ENCODE results near the gene MIF.

The MIF gene

DNA sequence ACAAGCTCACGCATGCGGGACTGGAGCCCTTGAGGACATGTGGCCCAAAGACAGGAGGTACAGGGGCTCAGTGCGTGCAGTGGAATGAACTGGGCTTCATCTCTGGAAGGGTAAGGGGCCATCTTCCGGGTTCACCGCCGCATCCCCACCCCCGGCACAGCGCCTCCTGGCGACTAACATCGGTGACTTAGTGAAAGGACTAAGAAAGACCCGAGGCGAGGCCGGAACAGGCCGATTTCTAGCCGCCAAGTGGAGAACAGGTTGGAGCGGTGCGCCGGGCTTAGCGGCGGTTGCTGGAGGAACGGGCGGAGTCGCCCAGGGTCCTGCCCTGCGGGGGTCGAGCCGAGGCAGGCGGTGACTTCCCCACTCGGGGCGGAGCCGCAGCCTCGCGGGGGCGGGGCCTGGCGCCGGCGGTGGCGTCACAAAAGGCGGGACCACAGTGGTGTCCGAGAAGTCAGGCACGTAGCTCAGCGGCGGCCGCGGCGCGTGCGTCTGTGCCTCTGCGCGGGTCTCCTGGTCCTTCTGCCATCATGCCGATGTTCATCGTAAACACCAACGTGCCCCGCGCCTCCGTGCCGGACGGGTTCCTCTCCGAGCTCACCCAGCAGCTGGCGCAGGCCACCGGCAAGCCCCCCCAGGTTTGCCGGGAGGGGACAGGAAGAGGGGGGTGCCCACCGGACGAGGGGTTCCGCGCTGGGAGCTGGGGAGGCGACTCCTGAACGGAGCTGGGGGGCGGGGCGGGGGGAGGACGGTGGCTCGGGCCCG is at the start of gene MIF:
Gene MIF (plus strand): TSS at position 439 of the 765 bp plus-strand sequence. CDS start 92 bp downstream, at position 531.
- TF ChIP-seq, protein P1, sequence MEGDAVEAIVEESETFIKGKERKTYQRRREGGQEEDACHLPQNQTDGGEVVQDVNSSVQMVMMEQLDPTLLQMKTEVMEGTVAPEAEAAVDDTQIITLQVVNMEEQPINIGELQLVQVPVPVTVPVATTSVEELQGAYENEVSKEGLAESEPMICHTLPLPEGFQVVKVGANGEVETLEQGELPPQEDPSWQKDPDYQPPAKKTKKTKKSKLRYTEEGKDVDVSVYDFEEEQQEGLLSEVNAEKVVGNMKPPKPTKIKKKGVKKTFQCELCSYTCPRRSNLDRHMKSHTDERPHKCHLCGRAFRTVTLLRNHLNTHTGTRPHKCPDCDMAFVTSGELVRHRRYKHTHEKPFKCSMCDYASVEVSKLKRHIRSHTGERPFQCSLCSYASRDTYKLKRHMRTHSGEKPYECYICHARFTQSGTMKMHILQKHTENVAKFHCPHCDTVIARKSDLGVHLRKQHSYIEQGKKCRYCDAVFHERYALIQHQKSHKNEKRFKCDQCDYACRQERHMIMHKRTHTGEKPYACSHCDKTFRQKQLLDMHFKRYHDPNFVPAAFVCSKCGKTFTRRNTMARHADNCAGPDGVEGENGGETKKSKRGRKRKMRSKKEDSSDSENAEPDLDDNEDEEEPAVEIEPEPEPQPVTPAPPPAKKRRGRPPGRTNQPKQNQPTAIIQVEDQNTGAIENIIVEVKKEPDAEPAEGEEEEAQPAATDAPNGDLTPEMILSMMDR (IDR thresholded peaks at IDR 0.05; ENCODE audit: control insufficient read depth, extremely low read depth, insufficient read depth): peak; percentile 60
- peak within 1 kb of the TSS; percentile 84 for H3K4me3 ChIP-seq (ENCODE audit: low read depth, low read length)
- DNase-seq (ENCODE audit: low read depth): peak; percentile 92

DNA sequence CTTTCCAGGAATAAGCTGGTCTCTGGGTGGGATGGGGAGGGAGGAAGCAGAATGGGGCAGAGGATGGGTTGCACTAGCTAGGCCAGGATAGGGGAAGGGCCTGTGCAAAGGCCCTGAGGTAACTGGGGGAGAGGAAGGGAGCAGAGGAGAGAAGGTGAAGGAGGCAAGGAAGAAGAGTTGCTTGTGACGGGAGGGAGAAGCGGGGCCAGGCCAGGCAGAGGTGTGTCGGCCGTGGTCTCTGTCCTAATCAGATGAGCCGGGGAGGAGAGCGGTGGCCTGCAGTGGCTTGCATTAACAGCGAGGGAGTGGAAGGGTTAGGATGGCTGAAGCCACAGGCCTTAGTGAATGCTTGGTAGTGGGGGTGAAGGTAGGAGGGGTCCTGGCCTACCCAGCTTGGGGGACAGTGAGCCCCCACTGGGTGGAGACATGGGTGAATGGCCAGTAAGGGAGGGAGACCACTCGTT is 49.4 kb upstream of the MIF start:
- no peak overlapping the region for H3K4me3 ChIP-seq (ENCODE audit: low read depth, low read length)
- no peak for DNase-seq (ENCODE audit: low read depth)
- TF ChIP-seq, protein P1 (IDR thresholded peaks at IDR 0.05; ENCODE audit: control insufficient read depth, extremely low read depth, insufficient read depth): no peak

DNA sequence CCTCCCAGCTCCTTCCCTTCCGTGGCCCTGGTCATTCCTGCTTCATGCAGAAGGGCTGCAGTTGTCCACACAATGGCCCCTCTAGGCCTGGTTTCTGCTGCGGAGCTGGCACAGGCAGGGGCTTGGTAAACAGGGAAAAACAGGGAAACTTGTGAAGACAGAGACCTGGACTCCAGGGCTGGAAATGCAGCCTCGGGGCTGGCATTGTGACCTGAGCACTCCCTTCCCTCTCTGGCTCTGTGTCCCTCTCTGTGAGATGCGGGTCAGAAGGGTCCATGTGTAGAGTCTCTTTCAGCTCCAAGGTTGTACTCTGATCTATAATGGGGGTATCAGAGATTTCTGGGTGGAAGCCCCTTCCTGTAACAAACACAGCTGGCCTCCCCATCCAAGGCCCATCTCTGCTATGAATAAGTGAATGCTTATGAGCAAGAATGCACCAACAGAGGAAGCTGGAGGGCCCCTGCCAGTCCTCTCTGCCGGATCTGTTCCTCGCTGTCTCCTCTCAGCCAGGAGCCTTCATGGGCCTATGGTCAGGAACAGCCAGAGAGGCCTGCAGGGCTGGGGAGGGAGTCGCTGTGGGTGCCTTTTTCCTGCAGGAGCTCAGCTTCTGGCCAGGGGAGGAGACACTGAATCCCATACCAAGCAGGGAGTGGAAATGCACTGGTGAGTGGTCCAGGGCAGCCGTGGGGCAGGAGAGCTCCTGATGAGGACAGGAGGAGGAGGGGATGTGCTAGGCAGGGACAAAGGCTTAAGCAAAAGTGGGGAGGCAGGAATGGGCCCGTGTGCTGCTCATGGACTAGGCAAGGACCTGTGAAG is 48.7 kb upstream of the MIF start:
- H3K4me3 ChIP-seq (ENCODE audit: low read depth, low read length): no peak overlapping the region
- TF ChIP-seq, protein P1 (IDR thresholded peaks at IDR 0.05; ENCODE audit: control insufficient read depth, extremely low read depth, insufficient read depth): no peak
- no peak for DNase-seq (ENCODE audit: low read depth)

DNA sequence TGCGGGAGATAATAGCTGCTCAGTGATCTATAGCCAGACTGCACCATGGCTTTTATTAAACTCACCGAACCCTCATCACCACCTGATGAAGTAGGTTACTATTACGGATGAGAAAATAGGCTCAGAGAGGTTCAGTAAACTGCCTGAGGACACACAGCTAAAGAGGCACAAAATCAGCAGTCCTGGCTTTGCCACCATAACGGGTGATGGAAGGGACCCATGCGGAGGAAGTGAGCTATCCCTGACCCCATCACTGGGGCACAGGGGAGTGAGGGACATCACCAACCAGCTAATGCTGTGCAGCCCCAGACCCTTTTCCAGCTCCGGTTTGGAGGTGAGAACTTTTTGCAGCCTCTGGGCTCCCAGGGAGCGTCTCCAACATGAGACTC is 48.1 kb upstream of the MIF start:
- TF ChIP-seq, protein P1 (IDR thresholded peaks at IDR 0.05; ENCODE audit: control insufficient read depth, extremely low read depth, insufficient read depth): no peak
- no peak for DNase-seq (ENCODE audit: low read depth)
- H3K4me3 ChIP-seq (ENCODE audit: low read depth, low read length): no peak overlapping the region

DNA sequence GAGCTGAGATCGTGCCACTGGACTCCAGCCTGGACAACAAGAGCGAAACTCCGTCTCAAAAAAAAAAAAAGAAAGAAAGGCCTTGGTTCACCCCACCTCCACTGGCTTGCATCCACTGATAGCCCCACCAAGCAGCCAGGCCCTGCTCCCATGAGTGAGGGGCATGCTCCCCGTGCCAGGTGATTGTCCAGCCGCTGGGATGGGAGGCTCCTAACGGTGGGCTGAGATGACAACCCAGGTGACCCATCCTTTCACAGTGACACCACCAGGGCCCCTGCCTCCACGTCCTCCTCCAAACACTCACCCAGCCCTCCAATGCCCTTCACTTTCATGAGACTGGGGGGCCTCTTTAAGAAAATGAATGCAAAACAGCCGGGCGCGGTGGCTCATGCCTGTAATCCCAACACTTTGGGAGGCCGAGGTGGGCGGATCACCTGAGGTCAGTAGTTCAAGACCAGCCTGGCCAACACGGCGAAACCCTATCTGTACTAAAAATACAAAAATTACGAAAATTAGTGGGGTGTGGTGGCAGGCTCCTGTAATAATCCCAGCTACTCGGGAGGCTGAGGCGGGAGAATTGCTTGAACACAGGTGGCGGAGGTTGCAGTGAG is 46.8 kb upstream of the MIF start:
- no peak for DNase-seq (ENCODE audit: low read depth)
- TF ChIP-seq, protein P1 (IDR thresholded peaks at IDR 0.05; ENCODE audit: control insufficient read depth, extremely low read depth, insufficient read depth): no peak
- no peak overlapping the region for H3K4me3 ChIP-seq (ENCODE audit: low read depth, low read length)

DNA sequence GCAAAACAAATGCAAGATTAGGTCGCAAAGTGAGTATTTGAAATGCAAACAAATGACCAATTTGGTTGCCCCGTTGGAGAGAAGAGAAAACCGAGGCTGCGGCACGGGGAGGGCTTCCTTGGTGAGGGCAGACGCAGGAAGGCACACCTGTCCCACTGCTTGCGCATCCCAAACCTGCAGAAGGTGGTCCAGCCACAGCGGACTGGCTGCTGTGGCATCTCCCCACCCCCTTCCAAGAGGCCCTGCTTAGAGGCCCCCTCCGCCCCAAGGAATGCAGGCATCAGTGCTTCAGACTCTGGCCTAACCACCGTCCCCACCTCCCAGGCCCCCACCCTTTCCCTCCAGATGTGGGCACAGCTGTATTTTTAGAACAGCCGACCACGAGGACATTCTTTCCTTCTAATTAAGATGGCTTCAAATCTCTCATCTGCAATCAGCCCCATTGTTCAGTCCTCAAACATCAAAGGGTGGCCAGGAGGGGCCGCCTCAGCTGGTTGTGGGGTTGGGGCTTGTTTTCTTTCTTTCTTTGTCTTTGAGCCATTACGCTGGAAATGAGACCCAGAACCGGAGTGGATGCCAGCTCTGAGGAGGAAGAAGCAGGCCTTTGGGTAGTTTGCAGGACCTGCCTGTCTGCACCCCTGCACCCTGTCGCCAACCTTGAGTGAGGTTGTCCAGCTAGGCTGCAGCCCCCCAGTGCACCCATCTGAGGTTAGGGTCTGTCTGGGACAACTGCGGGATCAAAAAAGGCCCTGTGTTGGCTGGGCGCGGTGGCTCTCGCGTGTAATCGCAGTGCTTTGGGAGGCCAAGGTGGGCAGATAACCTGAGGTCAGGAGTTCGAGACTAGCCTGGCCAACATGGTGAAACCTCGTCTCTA is 46.0 kb upstream of the MIF start:
- H3K4me3 ChIP-seq (ENCODE audit: low read depth, low read length): no peak overlapping the region
- TF ChIP-seq, protein P1 (IDR thresholded peaks at IDR 0.05; ENCODE audit: control insufficient read depth, extremely low read depth, insufficient read depth): no peak
- no peak for DNase-seq (ENCODE audit: low read depth)
